NCI-H1694 treated with DMSO at 0.1 percent for 48 hours (cell line): ENCODE results near the gene CUBN.

Experiments
- DNase-seq: peaks from one replicate; lab custom pipeline; 2025; lab: John Stamatoyannopoulos, UW

Gene CUBN

DNA sequence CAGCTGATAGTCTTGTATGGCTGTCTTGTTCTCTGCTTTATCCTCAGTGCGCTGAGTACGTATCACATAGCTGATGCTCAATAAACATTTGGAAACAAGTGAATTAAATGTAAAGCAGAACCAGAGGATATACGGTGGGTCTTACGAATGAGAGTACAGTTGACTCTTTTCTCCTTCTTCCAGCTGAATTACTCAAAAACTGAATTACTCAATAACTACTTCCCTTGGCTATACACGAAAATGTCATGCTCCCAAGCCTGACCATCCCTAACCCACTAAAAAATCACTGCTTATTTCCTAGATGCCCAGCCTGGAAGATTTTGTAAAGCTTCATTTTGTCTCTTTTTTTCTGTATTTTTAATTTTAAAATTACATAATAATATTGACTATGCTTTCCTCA, 309.2 kb downstream of the CUBN start:
- DNase-seq, result no peak

GRCh38 chr10:16820018-16820417, 309.6 kb downstream of the CUBN start:
- no peak for DNase-seq

DNA sequence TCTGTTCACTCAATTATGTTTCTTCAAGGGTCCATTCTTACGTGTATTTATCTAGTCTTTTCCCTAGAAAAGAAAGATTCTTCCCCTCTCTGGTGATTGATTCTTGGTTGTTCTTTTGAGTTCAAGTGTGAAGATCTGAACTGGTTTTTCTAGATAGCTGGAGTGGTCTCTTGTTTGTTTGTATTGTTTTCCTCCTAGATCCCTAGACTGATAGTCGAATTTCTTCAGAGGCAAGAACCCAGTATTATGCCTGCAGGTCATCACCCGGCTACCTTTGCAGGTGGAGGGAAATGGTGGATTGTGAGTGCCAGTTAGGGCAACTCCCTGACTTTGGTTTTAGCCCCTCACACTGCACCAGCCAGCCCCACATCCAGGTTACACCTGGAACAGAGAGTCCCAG, 310.2 kb downstream of the CUBN start:
- no peak for DNase-seq

DNA sequence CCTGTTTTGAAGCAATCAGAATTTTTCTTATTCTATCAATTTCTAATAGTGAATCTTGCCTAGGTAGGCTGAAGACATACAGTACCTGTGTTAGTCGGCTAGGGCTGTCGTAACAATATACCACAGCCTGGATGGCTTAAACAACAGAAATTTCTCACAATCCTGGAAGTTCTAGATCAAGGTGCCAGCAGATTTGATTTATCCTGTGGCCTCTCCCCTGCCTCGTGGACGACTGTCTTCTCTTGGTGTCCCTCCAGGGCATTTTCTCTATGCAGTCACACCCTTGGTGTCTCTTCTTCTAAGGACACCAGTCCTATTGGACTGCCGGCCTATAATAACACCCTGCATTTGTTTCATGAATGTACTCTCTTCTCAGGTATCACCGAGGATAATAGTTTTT, 310.6 kb downstream of the CUBN start:
- DNase-seq, result no peak

- peak; percentile 96 for DNase-seq
Observed at GRCh38 chr10:16817125-16818019, 312.2 kb downstream of the CUBN start, which contains the start of gene RSU1. TSS of gene RSU1 (minus strand) at chr10:16817424. CDS start at chr10:16817081, 343 bp downstream.

DNA sequence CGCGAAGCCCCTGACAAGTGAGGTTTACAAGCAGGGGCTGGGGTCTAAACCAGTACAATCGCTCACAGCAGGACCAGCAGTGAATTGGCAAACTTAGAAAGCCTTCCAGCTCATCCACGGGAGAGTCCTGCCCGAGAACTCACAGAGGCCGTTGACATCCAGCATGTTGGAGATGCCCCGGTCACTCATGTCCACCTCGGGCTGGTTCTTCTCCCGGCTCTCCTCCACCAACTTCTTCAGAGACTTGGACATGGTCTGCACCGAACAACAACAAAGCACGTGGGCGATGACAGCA, 312.8 kb downstream of the CUBN start:
- DNase-seq, result no peak

- no peak for DNase-seq
Observed at GRCh38 chr10:16816171-16816570, 313.4 kb downstream of the CUBN start.

DNA sequence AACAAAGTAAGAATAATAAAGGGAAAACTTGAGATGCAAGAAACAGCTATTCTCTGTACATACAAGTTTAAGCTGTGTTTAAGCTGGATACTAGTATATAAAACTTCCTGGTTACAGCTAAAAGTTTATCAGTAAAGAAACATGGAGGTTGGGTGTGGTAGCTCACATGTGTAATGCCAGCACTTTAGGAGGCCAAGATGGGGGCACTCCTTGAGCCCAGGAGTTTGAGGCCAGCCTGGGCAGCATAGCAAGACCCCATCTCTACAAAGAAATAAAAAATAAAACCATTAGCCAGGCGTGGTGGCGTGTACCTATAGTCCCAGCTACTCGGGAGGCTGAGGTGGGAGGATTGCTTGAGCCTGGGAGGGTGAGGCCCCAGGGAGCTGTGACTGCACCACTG, 315.6 kb downstream of the CUBN start:
- DNase-seq, result no peak

- no peak for DNase-seq
Observed at GRCh38 chr10:16812676-16813075, 316.9 kb downstream of the CUBN start.

DNA sequence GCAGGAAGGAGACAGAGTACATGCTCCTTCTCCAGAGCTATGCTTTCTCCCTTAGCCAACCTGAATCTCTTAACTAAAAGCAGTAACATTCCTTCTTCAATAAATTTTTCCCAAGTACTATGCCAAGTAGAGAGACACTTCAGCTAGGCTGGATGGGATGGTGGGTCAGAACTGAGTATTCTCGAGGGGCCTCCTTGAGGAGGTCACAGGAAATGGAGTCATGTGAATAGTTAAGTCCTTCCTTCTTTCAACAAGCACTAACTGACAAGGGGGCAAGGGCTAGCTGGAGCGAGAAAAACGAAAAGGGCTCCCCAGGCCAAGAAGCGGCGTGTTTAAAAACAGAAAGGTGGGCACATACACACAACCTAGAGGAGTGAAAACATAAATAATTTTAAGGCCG, 317.8 kb downstream of the CUBN start:
- no peak for DNase-seq

DNA sequence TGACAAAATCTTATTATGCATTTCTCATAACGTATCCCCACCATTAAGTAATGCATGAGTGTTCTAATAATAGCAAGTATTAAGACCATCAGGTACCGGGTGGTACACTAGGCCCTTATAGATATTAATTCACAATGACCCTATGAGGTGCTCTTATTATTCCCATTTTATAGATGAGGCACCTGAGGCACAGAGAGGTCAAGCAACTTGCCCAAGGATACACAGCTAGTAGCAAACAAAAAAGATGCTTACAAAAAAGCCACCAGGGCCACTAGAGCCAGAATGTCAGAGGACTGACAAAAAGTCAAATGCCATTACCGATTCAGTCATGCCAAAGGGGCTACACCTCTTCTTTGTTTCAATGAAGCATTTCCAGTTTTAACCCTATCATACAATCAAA, 318.3 kb downstream of the CUBN start:
- no peak for DNase-seq

GRCh38 chr10:16809074-16809718, 320.4 kb downstream of the CUBN start:
- DNase-seq, result no peak

DNA sequence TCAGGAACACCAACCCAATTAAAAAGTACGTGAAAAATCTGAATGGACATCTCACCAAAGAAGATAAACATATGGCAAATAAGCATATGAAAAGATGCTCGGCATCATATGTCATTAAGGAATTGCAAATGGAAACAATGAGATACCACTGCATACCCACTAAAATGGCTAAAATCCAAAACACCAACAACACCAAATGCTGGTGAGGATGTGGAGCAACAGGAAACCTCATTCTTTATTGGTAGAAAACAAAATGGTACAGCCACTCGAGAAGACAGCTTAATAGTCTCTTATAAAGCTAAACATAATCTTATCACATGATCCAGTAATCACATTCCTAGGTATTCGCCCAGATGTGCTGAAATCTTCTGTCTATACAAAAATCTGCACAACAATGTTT, 325.5 kb downstream of the CUBN start:
- no peak for DNase-seq

GRCh38 chr10:16803464-16803863, 326.1 kb downstream of the CUBN start:
- DNase-seq, result no peak

- DNase-seq, result no peak
Observed at GRCh38 chr10:16799621-16800020, 330.0 kb downstream of the CUBN start.

GRCh38 chr10:16798571-16798970, 331.0 kb downstream of the CUBN start:
- DNase-seq, result no peak

DNA sequence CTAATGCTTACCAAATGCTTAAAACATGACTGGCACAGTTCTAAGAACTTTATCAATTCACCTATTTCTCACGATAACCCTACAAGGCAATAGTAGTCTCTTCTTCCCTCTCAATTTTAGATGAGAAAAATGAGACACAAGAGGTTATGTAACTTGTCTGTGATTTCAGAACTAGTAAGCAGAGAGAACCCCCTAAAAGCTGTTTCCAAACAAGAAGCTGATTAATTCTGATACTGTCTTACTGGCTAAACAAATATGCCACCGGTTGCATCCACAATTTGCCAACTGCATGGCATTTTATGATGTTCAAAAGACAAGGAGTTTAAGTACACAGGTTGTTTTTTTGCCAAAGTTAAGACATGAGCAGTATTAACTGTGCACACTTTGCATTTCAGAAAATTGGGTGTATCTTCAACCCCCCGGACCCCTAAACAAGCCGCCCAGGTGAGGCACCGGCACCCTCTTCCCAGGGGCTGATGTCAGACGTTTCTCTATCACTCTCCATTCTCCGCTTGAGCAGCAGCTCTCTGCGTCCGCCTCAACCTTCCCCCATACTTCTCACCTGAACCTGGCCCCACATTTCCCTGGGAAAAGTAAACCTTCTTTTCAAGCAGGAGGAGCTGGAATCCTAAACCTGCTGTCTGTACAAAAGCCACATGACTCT, 334.1 kb downstream of the CUBN start:
- no peak for DNase-seq

- DNase-seq, result no peak
Observed at GRCh38 chr10:16794005-16794404, 335.6 kb downstream of the CUBN start.

DNA sequence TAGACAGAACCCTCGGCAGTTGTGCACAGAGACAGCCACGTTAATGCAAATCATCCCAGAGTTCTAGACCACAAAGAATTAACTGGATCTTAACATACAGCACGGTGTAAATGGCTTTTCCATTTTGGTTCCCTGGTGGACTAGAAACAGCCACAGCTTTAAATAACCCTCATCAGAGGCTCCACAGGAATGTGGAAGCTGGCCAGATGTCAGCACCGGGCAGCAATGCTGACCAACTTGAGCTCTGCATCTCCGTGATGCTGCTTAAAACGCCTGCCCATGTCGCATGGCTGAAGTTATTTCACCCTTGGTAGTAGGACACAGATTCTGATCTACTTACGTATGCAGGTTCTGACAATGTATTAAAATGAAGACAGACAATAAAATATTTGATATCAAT, 336.9 kb downstream of the CUBN start:
- DNase-seq, result no peak

DNA sequence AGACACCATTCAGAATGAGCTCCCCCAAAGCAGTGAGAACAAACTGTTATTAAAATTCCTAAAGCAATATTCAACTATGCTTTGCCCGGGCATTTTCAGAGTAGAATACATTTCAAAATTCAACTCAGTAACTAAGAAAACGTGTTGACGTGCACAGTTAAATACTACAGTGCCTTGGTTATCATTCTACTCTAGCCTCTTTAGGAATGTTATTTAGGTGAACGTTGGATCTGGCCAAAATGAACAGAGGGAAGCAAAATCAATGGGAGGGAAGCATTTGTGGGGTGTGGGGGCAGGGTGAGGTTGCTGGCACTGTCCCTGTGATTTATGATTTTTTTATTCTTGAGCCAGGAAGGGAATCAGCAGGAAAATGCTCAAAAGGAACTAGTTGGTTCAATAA, 339.8 kb downstream of the CUBN start:
- DNase-seq, result no peak

DNA sequence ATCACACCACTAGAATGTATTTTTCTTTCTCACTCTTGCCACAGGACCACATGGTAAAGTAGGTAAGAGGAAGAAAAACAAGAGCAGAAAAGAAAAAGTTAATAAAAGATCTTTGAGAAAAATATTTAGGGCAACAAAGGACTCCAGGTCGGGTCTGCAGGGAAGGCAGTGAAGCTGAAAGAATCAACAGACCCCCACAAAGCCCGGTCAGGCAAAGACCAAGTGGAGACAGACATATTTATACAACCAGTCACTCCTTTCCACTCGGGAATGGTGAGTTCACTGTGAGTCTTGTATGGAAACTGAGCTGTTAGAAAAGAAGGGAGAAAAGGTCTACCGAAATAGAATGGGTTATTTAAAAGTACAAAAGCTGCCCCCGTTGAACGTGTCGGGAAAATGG, 340.4 kb downstream of the CUBN start:
- DNase-seq, result no peak

- no peak for DNase-seq
Observed at GRCh38 chr10:16788778-16789177, 340.8 kb downstream of the CUBN start.

GRCh38 chr10:16788125-16788524, 341.5 kb downstream of the CUBN start:
- DNase-seq, result no peak
